ENCODE results near the gene THAP3.

THAP3 gene

GRCh38 chr1:6600410-6601048 is 24.1 kb upstream of the THAP3 start:
- POLR2A ChIA-PET, result interaction anchor here (0.8 kb wide), 2 partner anchors 21 kb away, joined by 3 to 5 read pairs; partner anchors contain the start of gene ZBTB48
- DNase-seq (ENCODE audit: extremely low spot score), result no peak
- CTCF ChIA-PET, result interaction anchor here (0.8 to 3.6 kb wide), 7 partner anchors 8 to 46 kb away, joined by 3 to 16 read pairs (median 4); partner anchors contain the start of genes NOL9, THAP3 and ZBTB48
- no peak for TF ChIP-seq CTCF (IDR thresholded peaks at IDR 0.05; ENCODE audit: control extremely low read depth, extremely low read depth, low read depth, missing control alignments)

- no peak for TF ChIP-seq CTCF (IDR thresholded peaks at IDR 0.05; ENCODE audit: control extremely low read depth, extremely low read depth, low read depth, missing control alignments)
- DNase-seq (ENCODE audit: extremely low spot score), result peak; percentile 75
- POLR2A ChIA-PET, result interaction anchor here (0.5 to 1.2 kb wide), 4 partner anchors 9 to 98 kb away, joined by 3 to 4 read pairs (median 3); partner anchors contain the start of gene ZBTB48
- CTCF ChIA-PET, result interaction anchor here (0.9 to 3.6 kb wide), 7 partner anchors 11 to 47 kb away, joined by 3 to 16 read pairs (median 4); partner anchors contain the start of genes NOL9, THAP3 and ZBTB48
Measured at GRCh38 chr1:6601049-6601922, 23.4 kb upstream of the THAP3 start.

- CTCF ChIA-PET, result interaction anchor here (0.9 to 3.6 kb wide), 6 partner anchors 10 to 44 kb away, joined by 3 to 16 read pairs (median 4); partner anchors contain the start of gene ZBTB48
- DNase-seq (ENCODE audit: extremely low spot score), result peak; percentile 56
- TF ChIP-seq CTCF (IDR thresholded peaks at IDR 0.05; ENCODE audit: control extremely low read depth, extremely low read depth, low read depth, missing control alignments), result no peak
- POLR2A ChIA-PET, result interaction anchor here (0.5 to 1.2 kb wide), 4 partner anchors 10 to 99 kb away, joined by 3 to 4 read pairs (median 3); partner anchors contain the start of gene ZBTB48
Measured at GRCh38 chr1:6601923-6602668, 22.6 kb upstream of the THAP3 start.

- TF ChIP-seq CTCF (IDR thresholded peaks at IDR 0.05; ENCODE audit: control extremely low read depth, extremely low read depth, low read depth, missing control alignments), result no peak
- peak; percentile 92 for DNase-seq (ENCODE audit: extremely low spot score)
- CTCF ChIA-PET, result interaction anchor here (1.0 to 3.6 kb wide), 5 partner anchors 20 to 49 kb away, joined by 4 to 16 read pairs (median 4); partner anchors contain the start of genes NOL9 and ZBTB48
- POLR2A ChIA-PET, result interaction anchor here (0.9 to 1.2 kb wide), 2 partner anchors 13 to 23 kb away, joined by 3 read pairs; partner anchors contain the start of gene ZBTB48
Measured at GRCh38 chr1:6602669-6603237, 21.9 kb upstream of the THAP3 start, which contains the start of gene KLHL21. Gene KLHL21, minus strand, starts transcription at chr1:6602869. Its CDS starts 52 bp downstream, at chr1:6602817.

- POLR2A ChIA-PET, result interaction anchor here (0.9 kb wide), 1 partner anchor 24 kb away, joined by 3 read pairs; the partner anchor contains the start of gene ZBTB48
- peak; percentile 59 for DNase-seq (ENCODE audit: extremely low spot score)
- CTCF ChIA-PET, result interaction anchor here (1.0 to 1.9 kb wide), 4 partner anchors 14 to 49 kb away, joined by 4 to 6 read pairs (median 4); partner anchors contain the start of gene NOL9
- no peak for TF ChIP-seq CTCF (IDR thresholded peaks at IDR 0.05; ENCODE audit: control extremely low read depth, extremely low read depth, low read depth, missing control alignments)
Measured at GRCh38 chr1:6603238-6603914, 21.3 kb upstream of the THAP3 start.
